Hepatocyte (in vitro differentiated cells): ENCODE measurements around the gene ANKAR.

Experiments used
- CTCF ChIP-seq: fragments of 200-600 bp; sonication (generic); IDR thresholded peaks from 2 replicates; pipeline ENCODE4 v1.5.1; 2016; ENCODE audit warnings: antibody characterized with exemption, mild to moderate bottlenecking; ENCODE audit not compliant: poor library complexity
- EZH2 ChIP-seq: fragments of 200-600 bp; sonication (generic); IDR thresholded peaks from 2 replicates; pipeline ENCODE4 v1.6.1; 2016; ENCODE audit warnings: antibody characterized with exemption, mild to moderate bottlenecking, borderline replicate concordance
- EZH2phosphoT487 ChIP-seq: fragments of 200-600 bp; sonication (generic); IDR thresholded peaks from one replicate; pipeline ENCODE4 v1.6.1; 2018; ENCODE audit warnings: antibody characterized with exemption, mild to moderate bottlenecking, low read depth, moderate library complexity; ENCODE audit not compliant: unreplicated experiment, severe bottlenecking

DNA sequence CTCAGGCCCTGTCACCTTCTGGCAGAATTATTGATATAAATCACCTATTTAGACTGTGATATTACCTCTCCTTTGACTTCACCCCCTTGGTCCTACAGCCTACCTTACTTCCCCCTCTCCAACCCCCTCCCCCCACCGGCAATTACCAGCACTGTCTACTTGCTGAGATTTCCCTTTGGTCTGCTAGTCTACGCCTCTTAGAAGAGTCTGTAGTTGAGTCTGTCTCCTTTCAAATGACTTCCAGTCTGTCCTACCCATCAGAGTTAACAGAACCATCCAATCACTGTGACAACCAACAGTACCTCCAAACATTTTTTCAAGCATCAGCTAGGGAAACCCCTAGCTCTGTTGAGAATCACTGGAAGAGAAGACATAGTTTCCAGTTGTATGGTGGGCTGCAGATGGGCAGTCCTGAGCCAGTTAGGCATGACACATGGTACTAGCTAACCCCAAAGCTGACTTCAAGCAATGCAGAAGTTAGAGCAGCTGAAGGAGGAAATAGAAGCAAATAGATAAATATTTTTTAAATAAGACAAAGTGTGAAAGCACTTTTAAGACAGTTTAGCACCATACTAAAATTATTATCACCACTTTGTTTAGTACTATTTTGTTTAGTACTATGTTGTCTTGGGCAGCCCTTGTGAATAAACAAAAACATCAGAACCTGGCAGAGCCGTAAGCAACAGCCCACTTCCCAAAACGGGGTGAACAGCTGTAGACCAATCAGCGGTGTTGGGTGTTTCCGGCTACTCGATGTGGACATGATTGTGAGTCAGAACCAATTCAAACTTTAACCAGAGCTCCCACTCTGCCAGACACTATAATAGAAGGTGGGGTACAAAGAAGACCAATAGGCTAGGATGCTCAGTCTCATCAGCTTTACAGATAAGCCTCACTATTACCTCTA, 15.9 kb upstream of the ANKAR start:
- TF ChIP-seq CTCF (no peak), EZH2phosphoT487 (no peak), EZH2 (no peak)
